Esophagus (tissue), 2 donors: ENCODE measurements around the gene NCLN. TPM values are rescaled to one million over a fixed set of nuclear protein-coding genes. Genes with fewer than 3 reads are reported as not detected.
"Not testable (repeated sequence)": the region's sequence is repeated elsewhere in the genome, so short reads cannot be mapped to it uniquely, and the experiment has no call there.

Source experiments
- H3K27ac ChIP-seq, 2 donors: one replicate each; pipeline ENCODE4 v1.5.1; 2013; ENCODE audit warnings: low read depth in 2 of 2, mild to moderate bottlenecking in 2 of 2, inconsistent platforms in 1 of 2, low read length in 1 of 2, moderate library complexity in 1 of 2
- H3K27me3 ChIP-seq, 2 donors: one replicate each; pipeline ENCODE4 v1.6.1; 2013; ENCODE audit warnings: low read length in 2 of 2, control low read depth in 1 of 2, mild to moderate bottlenecking in 1 of 2; ENCODE audit not compliant: insufficient read depth in 2 of 2, control insufficient read depth in 1 of 2
- H3K36me3 ChIP-seq, 2 donors: one replicate each; pipeline ENCODE4 v1.6.1; 2013; ENCODE audit warnings: low read length in 1 of 2; ENCODE audit not compliant: control insufficient read depth in 2 of 2, insufficient read depth in 2 of 2
- H3K4me1 ChIP-seq, 2 donors: one replicate each; pipeline ENCODE4 v1.6.1; 2013; ENCODE audit warnings: low read length in 1 of 2; ENCODE audit not compliant: control insufficient read depth in 2 of 2, insufficient read depth in 2 of 2
- H3K4me3 ChIP-seq, 2 donors: one replicate each; pipeline ENCODE4 v1.5.1; 2013; ENCODE audit warnings: low read length in 2 of 2, mild to moderate bottlenecking in 2 of 2, low read depth in 1 of 2, moderate library complexity in 1 of 2
- H3K9me3 ChIP-seq, 2 donors: one replicate each; pipeline ENCODE4 v1.6.1; 2013; ENCODE audit warnings: mild to moderate bottlenecking in 2 of 2, low read depth in 1 of 2, low read length in 1 of 2, moderate library complexity in 1 of 2; ENCODE audit not compliant: control insufficient read depth in 2 of 2, insufficient read depth in 1 of 2
- WGBS, 2 donors: extraction: QIAGEN DNeasy Blood & Tissue Kit; methylation state at CpG; one replicate each; pipeline ENCODE4 v1.1.7; 2013; 5-methylcytosine and 5-hydroxymethylcytosine counted together
- polyA plus RNA-seq, 2 donors: library from polyadenylated mRNA; stranded (reverse); fragments of 200-250 nt; gene quantifications; one replicate each; pipeline ENCODE4 v1.2.3, GENCODE V29; 2013
- donor health status: healthy with polysubstance abuse.
- donor health status: Bipolar disorder and iron deficiency.

Gene NCLN
- polyA plus RNA-seq, 2 donors: 23.9 to 24.9 TPM

DNA sequence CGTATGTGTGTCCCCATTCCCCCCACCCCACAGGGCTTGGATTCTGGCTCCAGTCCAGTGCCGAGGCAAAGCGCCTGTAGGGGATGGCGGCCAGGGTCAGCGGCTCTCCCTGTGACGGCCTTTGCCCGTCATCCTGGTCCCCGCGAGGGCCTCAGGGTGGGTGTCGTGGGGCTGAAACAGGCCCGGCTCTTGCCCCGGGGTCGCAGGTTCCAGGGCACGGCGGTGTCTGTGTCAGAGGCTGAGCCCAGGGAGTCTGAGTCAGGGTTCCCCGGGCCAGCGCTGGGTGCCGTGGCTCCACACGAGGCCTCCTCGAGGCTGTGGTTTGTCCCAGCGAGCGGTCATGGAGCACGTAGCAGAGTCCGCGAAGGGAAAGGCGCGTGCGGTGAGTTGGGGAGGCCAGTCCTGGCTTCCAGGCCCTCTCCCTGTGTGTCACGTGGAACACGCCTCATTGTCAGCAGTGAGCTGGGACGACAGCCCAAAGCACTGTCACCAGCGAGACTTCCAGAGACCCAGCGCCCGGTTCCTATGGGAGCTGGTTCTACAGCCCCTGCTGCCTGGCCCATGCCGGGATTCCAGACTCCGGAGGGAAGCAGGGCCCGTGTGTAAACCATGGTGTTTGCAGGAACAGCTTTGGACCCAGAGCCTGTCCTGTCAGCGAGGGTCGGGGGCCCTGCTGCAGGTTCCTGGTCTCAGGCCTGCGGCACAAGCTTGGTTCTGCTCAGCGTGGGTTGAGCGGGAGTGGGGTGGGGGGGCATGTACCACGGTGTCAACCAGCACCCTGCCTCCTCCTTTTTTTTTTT, 13.4 kb downstream of the NCLN start:
- Histone ChIP-seq H3K27me3 (no peaks in the 10 kb centered on the region), H3K27ac (no peak overlapping the region), H3K36me3 (peaks cover 0 to 33% of the 10 kb centered on the region in 2 donors), H3K9me3 (no peaks in the 10 kb centered on the region), H3K4me3 (no peak overlapping the region), H3K4me1 (peaks cover 0 to 2% of the 10 kb centered on the region in 2 donors)
- WGBS, 2 donors: 91% methylated on average over 42 to 43 of the region's 43 CpGs

DNA sequence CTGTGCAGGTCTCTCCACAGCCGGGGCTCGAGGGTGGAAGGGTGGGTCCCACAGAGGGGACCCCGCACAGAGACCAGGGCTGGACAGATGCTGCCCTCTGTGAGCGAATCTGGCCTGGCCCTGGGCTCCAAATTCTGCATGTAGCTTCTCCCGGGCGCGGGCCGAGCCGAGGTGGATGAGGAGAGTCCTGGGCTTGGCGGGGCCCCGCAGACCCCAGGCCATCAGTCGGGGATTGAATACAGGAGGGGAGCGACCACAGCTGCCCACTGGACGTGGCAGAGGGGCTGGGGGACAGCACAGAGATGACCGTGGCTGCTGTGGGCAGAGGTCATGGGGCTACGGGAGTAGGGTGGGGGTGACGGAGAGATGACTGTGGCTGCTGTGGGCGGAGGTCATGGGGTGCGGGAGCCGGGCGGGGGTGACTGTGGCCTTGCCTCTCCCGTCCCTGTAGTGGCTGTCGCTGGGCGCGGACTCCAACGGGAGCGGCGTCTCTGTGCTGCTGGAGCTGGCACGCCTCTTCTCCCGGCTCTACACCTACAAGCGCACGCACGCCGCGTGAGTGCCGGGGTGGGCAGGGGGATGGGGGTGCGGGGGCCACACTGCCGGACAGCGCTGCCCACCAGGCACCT, 15.5 kb downstream of the NCLN start:
- H3K27ac ChIP-seq: no peak overlapping the region
- H3K4me3 ChIP-seq: no peak overlapping the region
- H3K36me3 ChIP-seq: peaks cover 6 to 42% of the 10 kb centered on the region in 2 donors
- no peaks in the 10 kb centered on the region for H3K9me3 ChIP-seq
- 95 to 97% methylated on average over 35 to 39 of the region's 39 CpGs for WGBS, 2 donors
- peaks cover 0 to 2% of the 10 kb centered on the region in 2 donors for H3K4me1 ChIP-seq
- H3K27me3 ChIP-seq: no peaks in the 10 kb centered on the region

- WGBS, 2 donors: 95 to 96% methylated on average over 14 of the region's 14 CpGs
- Histone ChIP-seq H3K27ac (no peak overlapping the region), H3K4me1 (peaks cover 0 to 2% of the 10 kb centered on the region in 2 donors), H3K9me3 (no peaks in the 10 kb centered on the region), H3K27me3 (no peaks in the 10 kb centered on the region), H3K4me3 (no peak overlapping the region), H3K36me3 (peaks cover 6 to 41% of the 10 kb centered on the region in 2 donors)
These were observed 16.2 kb downstream of the NCLN start for GRCh38 chr19:3201911-3202310.

DNA sequence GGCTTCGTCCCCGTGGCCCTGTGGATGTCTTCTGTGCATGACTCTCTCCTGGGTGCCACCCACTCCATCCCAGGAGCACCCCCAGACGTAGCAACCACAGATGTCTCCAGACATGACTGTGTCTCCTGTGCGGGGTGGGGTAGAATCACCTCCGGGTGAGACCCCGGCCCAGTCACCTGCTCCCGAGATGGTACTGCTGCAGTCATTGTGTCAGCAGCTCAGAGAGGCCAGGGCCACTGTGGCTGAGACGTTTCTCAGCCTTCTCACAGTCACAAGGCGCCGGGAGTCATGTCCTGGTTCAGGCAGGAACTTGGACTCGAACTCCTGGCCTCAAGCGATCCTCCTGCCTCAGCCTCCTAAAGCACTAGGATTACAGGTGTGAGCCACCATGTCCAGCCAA, 16.6 kb downstream of the NCLN start:
- H3K36me3 ChIP-seq: peaks cover 6 to 45% of the 10 kb centered on the region in 2 donors

DNA sequence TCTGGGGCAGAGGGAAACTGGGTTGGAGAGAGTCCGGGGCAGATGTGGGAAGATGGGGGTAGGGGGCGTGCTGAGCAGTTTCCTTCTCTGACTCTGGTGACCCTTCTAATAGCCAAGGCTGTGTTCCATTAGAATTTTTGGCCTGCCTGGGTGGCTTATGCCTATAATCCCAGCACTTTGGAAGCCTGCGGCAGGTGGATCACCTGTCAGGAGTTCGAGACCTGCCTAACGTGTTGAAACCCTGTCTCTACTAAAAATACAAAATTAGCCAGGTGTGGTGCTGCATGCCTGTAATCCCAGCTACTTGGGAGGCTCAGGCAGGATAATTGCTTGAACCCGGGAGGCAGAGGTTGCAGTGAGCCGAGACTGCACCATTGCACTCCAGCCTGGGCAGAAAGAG, 17.2 kb downstream of the NCLN start:
- H3K4me3 ChIP-seq, H3K9me3 ChIP-seq, H3K4me1 ChIP-seq, H3K27ac ChIP-seq, H3K27me3 ChIP-seq: not testable (repeated sequence)
- 92 to 94% methylated on average over 7 of the region's 7 CpGs for WGBS, 2 donors
- H3K36me3 ChIP-seq: peaks cover 6 to 50% of the 10 kb centered on the region in 2 donors

More for the DNA sequence above, 16.6 kb downstream of the NCLN start:
- no peak overlapping the region for H3K4me3 ChIP-seq
- no peaks in the 10 kb centered on the region for H3K4me1 ChIP-seq
- no peak overlapping the region for H3K27ac ChIP-seq
- H3K27me3 ChIP-seq: no peaks in the 10 kb centered on the region
- no peaks in the 10 kb centered on the region for H3K9me3 ChIP-seq
- WGBS, 2 donors: 87 to 88% methylated on average over 12 of the region's 12 CpGs

GRCh38 chr19:3203805-3204645, 18.3 kb downstream of the NCLN start:
- Histone ChIP-seq H3K27me3 (no peaks in the 10 kb centered on the region), H3K36me3 (peaks cover 6 to 51% of the 10 kb centered on the region in 2 donors), H3K4me3 (no peak overlapping the region), H3K4me1 (no peaks in the 10 kb centered on the region), H3K9me3 (no peaks in the 10 kb centered on the region), H3K27ac (no peak overlapping the region)
- WGBS, 2 donors: 95% methylated on average over 38 to 43 of the region's 43 CpGs

- peaks cover 6 to 51% of the 10 kb centered on the region in 2 donors for H3K36me3 ChIP-seq
These were observed 19.0 kb downstream of the NCLN start for GRCh38 chr19:3204646-3205275.

DNA sequence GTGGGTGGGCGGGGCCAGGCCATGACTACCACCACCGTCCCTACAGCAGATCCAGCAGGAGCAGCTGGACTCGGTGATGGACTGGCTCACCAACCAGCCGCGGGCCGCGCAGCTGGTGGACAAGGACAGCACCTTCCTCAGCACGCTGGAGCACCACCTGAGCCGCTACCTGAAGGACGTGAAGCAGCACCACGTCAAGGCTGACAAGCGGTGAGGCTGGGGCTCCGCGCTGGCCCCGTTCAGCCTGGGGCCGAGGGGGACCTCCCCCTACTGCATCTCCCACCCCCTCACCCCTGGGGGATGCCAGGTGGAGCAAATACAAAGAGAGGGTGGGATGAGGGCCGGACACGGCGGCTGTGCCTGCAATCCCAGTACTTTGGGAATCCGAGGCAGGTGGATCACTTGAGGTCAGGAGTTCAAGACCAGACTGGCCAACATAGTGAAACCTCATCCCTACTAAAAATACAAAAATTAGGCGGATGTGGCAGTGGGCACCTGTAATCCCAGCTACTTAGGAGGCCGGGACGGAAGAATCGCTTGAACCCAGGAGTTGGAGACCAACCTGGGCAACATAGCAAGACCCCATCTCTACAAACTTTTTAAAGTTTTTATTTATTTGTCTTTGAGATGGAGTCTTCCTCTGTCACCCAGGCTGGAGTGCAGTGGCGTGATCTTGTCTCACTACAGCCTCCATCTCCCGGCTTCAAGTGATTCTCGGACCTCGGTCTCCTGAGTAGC, 20.7 kb downstream of the NCLN start:
- Histone ChIP-seq H3K27ac (no peak overlapping the region), H3K36me3 (peaks cover 6 to 51% of the 10 kb centered on the region in 2 donors), H3K4me3 (no peak overlapping the region), H3K27me3 (no peaks in the 10 kb centered on the region), H3K4me1 (no peaks in the 10 kb centered on the region), H3K9me3 (no peaks in the 10 kb centered on the region)
- WGBS, 2 donors: 94 to 96% methylated on average over 28 of the region's 28 CpGs

More at GRCh38 chr19:3204646-3205275, 19.0 kb downstream of the NCLN start:
- no peak overlapping the region for H3K27ac ChIP-seq
- no peak overlapping the region for H3K4me3 ChIP-seq
- no peaks in the 10 kb centered on the region for H3K27me3 ChIP-seq
- WGBS, 2 donors: 94% methylated on average over 35 of the region's 35 CpGs
- no peaks in the 10 kb centered on the region for H3K4me1 ChIP-seq
- no peaks in the 10 kb centered on the region for H3K9me3 ChIP-seq
